Measurements from ENCODE around the gene ATP2C2. TPM values are rescaled to one million over a fixed set of nuclear protein-coding genes. Genes with fewer than 3 reads are reported as not detected.

Gene ATP2C2
- total RNA-seq, 1 experiment from 2014 or later: 20.3 TPM

DNA sequence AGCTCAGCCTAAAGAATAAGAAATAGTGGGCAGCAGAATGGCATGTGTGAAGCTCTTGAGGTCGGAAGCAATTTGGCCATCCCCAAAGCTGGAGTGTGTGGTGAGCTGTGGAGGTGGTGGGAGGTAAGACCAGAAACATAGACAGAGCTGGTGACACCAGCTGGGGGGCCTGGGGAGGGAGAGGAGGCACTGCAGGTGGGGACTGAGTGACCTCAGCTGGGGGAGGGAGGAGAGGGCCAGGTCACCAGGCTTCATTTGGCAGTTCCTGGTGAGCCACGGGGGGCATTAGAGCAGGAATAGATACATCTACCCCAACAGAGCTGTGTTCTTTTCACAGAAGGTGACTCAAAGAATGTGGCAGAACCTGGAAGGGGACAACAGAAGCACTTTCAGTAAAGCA, 41.8 kb upstream of the ATP2C2 start:
- no peaks in the 10 kb centered on the region for H4K20me1 ChIP-seq (ENCODE audit: insufficient read depth)
- ChIA-PET CTCF (interaction anchor here (0.8 to 1.1 kb wide), 2 partner anchors 13 to 19 kb away, joined by 4 read pairs; no protein-coding TSS in a partner anchor), POLR2A (no interaction called here), RAD21 (ENCODE audit: low non-redundant PET in 1 of 2, low total read pairs in 2 of 2, uncharacterized antibody in 2 of 2, unreplicated experiment in 2 of 2) (no interaction called here)
- no peaks in the 10 kb centered on the region for H3K36me3 ChIP-seq (ENCODE audit: control insufficient read depth in 1 of 2, insufficient read depth in 2 of 2, low read length in 2 of 2)
- H3K9me3 ChIP-seq (ENCODE audit: control insufficient read depth in 1 of 2, insufficient read depth in 1 of 2, low read depth in 1 of 2, low read length in 2 of 2): no peaks in the 10 kb centered on the region
- TF ChIP-seq, protein P1, sequence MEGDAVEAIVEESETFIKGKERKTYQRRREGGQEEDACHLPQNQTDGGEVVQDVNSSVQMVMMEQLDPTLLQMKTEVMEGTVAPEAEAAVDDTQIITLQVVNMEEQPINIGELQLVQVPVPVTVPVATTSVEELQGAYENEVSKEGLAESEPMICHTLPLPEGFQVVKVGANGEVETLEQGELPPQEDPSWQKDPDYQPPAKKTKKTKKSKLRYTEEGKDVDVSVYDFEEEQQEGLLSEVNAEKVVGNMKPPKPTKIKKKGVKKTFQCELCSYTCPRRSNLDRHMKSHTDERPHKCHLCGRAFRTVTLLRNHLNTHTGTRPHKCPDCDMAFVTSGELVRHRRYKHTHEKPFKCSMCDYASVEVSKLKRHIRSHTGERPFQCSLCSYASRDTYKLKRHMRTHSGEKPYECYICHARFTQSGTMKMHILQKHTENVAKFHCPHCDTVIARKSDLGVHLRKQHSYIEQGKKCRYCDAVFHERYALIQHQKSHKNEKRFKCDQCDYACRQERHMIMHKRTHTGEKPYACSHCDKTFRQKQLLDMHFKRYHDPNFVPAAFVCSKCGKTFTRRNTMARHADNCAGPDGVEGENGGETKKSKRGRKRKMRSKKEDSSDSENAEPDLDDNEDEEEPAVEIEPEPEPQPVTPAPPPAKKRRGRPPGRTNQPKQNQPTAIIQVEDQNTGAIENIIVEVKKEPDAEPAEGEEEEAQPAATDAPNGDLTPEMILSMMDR (IDR thresholded peaks at IDR 0.05 in 2 of 3, conservative IDR thresholded peaks at IDR 0.05 in 1 of 3; ENCODE audit: borderline replicate concordance in 1 of 3, insufficient read depth in 1 of 3, low read depth in 2 of 3, low read length in 2 of 3): no peak
- no peak for TF ChIP-seq TCF7L2 (IDR thresholded peaks at IDR 0.05; ENCODE audit: borderline replicate concordance, extremely low read depth, insufficient read depth, insufficient read length)
- no peak for TF ChIP-seq FOSL1 (IDR thresholded peaks at IDR 0.05; ENCODE audit: low read depth)
- no peak for TF ChIP-seq YY1 (IDR thresholded peaks at IDR 0.05; ENCODE audit: extremely low read depth, insufficient replicate concordance, low read depth, low read length)
- TF ChIP-seq POLR2A (IDR thresholded peaks at IDR 0.05; ENCODE audit: borderline replicate concordance, extremely low read depth, insufficient read depth, insufficient read length): no peak
- TF ChIP-seq RAD21 (IDR thresholded peaks at IDR 0.05; ENCODE audit: low read depth): no peak
- TF ChIP-seq, protein P2, sequence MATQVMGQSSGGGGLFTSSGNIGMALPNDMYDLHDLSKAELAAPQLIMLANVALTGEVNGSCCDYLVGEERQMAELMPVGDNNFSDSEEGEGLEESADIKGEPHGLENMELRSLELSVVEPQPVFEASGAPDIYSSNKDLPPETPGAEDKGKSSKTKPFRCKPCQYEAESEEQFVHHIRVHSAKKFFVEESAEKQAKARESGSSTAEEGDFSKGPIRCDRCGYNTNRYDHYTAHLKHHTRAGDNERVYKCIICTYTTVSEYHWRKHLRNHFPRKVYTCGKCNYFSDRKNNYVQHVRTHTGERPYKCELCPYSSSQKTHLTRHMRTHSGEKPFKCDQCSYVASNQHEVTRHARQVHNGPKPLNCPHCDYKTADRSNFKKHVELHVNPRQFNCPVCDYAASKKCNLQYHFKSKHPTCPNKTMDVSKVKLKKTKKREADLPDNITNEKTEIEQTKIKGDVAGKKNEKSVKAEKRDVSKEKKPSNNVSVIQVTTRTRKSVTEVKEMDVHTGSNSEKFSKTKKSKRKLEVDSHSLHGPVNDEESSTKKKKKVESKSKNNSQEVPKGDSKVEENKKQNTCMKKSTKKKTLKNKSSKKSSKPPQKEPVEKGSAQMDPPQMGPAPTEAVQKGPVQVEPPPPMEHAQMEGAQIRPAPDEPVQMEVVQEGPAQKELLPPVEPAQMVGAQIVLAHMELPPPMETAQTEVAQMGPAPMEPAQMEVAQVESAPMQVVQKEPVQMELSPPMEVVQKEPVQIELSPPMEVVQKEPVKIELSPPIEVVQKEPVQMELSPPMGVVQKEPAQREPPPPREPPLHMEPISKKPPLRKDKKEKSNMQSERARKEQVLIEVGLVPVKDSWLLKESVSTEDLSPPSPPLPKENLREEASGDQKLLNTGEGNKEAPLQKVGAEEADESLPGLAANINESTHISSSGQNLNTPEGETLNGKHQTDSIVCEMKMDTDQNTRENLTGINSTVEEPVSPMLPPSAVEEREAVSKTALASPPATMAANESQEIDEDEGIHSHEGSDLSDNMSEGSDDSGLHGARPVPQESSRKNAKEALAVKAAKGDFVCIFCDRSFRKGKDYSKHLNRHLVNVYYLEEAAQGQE (IDR thresholded peaks at IDR 0.05; ENCODE audit: low read depth): no peak
- TF ChIP-seq JUND (IDR thresholded peaks at IDR 0.05): no peak
- TF ChIP-seq POLR2AphosphoS5 (IDR thresholded peaks at IDR 0.05; ENCODE audit: low read depth, low read length): no peak
- TF ChIP-seq, protein P3, sequence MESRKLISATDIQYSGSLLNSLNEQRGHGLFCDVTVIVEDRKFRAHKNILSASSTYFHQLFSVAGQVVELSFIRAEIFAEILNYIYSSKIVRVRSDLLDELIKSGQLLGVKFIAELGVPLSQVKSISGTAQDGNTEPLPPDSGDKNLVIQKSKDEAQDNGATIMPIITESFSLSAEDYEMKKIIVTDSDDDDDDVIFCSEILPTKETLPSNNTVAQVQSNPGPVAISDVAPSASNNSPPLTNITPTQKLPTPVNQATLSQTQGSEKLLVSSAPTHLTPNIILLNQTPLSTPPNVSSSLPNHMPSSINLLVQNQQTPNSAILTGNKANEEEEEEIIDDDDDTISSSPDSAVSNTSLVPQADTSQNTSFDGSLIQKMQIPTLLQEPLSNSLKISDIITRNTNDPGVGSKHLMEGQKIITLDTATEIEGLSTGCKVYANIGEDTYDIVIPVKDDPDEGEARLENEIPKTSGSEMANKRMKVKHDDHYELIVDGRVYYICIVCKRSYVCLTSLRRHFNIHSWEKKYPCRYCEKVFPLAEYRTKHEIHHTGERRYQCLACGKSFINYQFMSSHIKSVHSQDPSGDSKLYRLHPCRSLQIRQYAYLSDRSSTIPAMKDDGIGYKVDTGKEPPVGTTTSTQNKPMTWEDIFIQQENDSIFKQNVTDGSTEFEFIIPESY (IDR thresholded peaks at IDR 0.05; ENCODE audit: extremely low read depth, insufficient replicate concordance, low read length): no peak
- no peak overlapping the region for H3K9ac ChIP-seq (ENCODE audit: low read length)
- H3K4me2 ChIP-seq (ENCODE audit: low read length): no peak overlapping the region
- H3K4me1 ChIP-seq (ENCODE audit: control insufficient read depth in 1 of 2, insufficient read depth in 2 of 2, low read length in 2 of 2): no peaks in the 10 kb centered on the region
- DNase-seq (ENCODE audit: low read depth, low spot score): no peak
- no peak for ATAC-seq
- peaks cover 32% of the 10 kb centered on the region; the same call in 1 of the 2 replicates for H3K27me3 ChIP-seq (ENCODE audit: insufficient read depth, low read length)
- no peak overlapping the region for H2AFZ ChIP-seq (ENCODE audit: low read depth, low read length, poor library complexity, severe bottlenecking)
- H3K79me2 ChIP-seq (ENCODE audit: insufficient read depth, low read length): no peaks in the 10 kb centered on the region
- no TSS peak for BruUV-seq (replicated peaks)
- H3K27ac ChIP-seq (ENCODE audit: low read depth, low read length): no peak overlapping the region
- intact Hi-C loops (cut with micrococcal nuclease): no loop called here
- no peak overlapping the region for H3K4me3 ChIP-seq (replicated peaks in 1 of 2; ENCODE audit: low read depth in 1 of 2, low read length in 2 of 2)
- H3K9me2 ChIP-seq (ENCODE audit: insufficient read depth): no peaks in the 10 kb centered on the region

Measured in HCT116 (cell line).